NB4 (cell line): ENCODE results near the gene ADRM1.

Experiments used
- DNase-seq: peaks from one replicate; pipeline ENCODE4 v3.0.0; 2010; ENCODE audit warnings: low read depth
- H3K4me3 ChIP-seq: one replicate; pipeline ENCODE4 v1.5.1; 2011; ENCODE audit warnings: mild to moderate bottlenecking, low read depth, low read length, moderate library complexity
- MAX ChIP-seq: IDR thresholded peaks from 2 replicates; pipeline ENCODE4 v1.6.1; 2011; ENCODE audit warnings: low read depth, low read length
- MYC ChIP-seq: IDR thresholded peaks from 2 replicates; pipeline ENCODE4 v1.6.1; 2011; ENCODE audit warnings: low read depth, low read length
- POLR2A ChIP-seq: IDR thresholded peaks from 2 replicates; pipeline ENCODE4 v1.6.1; 2011; ENCODE audit warnings: mild to moderate bottlenecking; ENCODE audit not compliant: insufficient read length; ENCODE audit errors: extremely low read depth
- TF ChIP-seq, protein P1 (sequence below): IDR thresholded peaks from one replicate; pipeline ENCODE4 v1.5.1; 2012; ENCODE audit warnings: low read depth, low read length

ADRM1 gene

GRCh38 chr20:62274332-62274950 is 28.4 kb upstream of the ADRM1 start:
- no peak for DNase-seq
- no peak overlapping the region for H3K4me3 ChIP-seq
- TF ChIP-seq MAX (no peak), POLR2A (no peak), MYC (no peak)
- TF ChIP-seq, protein P1, sequence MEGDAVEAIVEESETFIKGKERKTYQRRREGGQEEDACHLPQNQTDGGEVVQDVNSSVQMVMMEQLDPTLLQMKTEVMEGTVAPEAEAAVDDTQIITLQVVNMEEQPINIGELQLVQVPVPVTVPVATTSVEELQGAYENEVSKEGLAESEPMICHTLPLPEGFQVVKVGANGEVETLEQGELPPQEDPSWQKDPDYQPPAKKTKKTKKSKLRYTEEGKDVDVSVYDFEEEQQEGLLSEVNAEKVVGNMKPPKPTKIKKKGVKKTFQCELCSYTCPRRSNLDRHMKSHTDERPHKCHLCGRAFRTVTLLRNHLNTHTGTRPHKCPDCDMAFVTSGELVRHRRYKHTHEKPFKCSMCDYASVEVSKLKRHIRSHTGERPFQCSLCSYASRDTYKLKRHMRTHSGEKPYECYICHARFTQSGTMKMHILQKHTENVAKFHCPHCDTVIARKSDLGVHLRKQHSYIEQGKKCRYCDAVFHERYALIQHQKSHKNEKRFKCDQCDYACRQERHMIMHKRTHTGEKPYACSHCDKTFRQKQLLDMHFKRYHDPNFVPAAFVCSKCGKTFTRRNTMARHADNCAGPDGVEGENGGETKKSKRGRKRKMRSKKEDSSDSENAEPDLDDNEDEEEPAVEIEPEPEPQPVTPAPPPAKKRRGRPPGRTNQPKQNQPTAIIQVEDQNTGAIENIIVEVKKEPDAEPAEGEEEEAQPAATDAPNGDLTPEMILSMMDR, result no peak

DNA sequence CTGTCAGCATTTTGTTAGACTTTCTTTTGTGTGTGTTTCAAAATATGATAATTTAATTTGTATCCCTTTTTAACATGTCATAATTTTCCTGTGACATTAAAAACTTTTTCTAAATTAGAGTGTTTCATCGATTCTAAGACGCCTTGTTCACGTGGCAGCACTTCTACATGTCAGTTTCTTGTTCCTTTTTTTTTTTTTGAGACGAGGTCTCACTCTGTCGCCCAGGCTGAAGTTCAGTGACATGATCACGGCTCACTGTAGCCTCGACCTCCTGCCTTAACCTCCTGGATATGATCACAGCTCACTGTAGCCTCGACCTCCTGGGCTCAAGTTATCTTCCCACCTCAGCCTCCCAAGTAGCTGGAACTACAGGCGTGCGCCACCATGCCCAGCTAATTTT is 27.6 kb upstream of the ADRM1 start:
- no peak overlapping the region for H3K4me3 ChIP-seq
- TF ChIP-seq, protein P1, result no peak
- TF ChIP-seq MYC (no peak), POLR2A (no peak), MAX (no peak)
- no peak for DNase-seq

DNA sequence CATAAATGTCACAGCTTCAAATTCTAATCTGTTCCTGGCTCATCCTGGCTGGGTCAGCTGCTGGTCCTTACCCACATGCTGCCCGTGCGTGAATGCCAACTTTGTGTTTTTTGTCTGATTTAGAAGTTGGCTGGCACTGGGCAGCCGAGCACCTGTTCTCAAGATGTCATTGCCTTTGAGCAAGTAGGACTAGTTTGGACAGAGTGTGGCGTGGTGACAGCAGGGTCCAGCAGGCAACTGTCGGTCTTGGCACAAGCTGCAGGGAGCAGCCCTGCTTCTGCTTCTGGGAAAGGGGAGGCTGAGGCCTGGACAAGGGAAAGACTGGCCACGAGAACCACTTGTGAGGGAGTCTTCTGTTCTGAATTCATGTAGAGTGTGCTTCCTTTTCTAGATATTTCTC is 26.4 kb upstream of the ADRM1 start:
- TF ChIP-seq, protein P1, result no peak
- DNase-seq, result no peak
- H3K4me3 ChIP-seq, result no peak overlapping the region

DNA sequence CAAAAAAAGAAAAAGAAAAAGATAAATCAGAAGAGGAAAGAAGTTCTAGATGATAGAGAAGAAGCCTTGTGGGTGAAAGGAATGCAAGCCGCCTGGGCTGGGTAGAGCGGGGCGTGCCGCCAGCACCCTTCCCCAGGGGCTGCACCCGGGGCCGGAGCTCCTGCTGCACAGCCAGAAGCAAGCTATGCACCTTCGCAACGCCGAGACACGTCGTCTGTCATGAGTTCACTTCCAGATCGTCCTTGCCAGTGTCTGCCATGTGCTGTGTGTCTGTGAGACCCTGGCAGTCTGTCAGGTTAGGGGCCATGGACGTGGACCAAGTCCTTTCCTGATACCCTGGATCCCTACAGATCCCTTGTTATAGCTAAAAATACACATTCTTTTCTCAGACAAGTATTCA is 25.5 kb upstream of the ADRM1 start:
- no peak overlapping the region for H3K4me3 ChIP-seq
- TF ChIP-seq MAX, result no peak
- TF ChIP-seq POLR2A, result no peak
- TF ChIP-seq MYC, result no peak
- TF ChIP-seq, protein P1, result no peak
- no peak for DNase-seq

DNA sequence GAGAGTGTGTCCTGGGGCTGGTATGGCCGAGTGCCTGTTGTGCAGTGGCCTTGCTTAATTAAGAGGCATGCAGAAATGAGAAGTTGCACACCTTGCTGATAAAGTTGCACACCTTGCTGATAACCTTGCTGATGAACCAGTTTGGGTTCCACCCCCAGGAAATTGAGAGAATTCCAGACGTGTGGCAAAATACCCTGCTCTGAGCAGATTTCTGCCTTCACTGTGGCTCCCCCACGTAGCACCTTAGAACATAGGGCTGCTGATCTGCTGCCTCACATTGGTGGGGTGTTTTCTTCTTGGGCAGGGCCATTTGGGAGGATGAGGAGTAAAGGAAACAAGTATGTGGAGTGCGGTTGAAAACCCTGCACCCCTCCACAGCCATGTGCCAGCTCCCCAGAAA is 22.5 kb upstream of the ADRM1 start:
- DNase-seq, result no peak
- TF ChIP-seq MYC, result no peak
- TF ChIP-seq, protein P1, result no peak
- H3K4me3 ChIP-seq, result no peak overlapping the region

DNA sequence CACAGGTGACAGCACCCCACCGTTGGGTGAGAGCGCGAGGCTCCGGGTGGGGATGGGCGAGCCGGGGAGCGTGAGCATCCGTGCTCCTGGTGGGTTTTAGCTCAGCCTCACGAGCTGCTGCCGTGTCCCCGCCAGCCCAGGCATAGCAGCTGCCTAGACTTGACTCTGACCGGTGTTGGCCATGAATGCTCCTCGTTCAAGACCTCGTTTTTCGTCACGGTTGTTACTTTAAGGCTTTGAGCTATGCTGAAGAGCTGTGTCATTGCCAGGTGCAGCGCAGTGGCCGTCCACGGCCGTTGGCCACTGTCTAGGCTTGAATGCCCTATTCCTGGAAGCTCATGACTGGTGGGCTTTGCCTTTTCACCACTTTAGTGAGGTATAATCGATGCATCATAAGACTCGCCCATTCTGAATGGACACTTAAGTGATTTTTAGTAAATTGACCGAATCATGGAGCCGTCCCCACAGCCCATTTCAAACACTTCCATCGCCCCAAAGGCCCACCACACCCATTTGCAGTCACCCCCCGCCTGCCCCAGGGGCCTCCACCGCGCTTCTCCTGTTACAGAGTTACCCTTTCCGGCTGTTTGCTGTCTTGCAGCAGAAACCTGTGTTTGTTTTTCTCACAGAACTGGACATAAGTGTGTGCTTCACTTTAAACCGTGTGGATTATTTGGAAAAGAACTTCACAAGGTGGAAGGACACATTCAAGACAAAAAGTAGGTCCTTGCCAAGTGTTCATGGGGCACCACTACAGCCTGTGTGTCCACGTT is 21.4 kb upstream of the ADRM1 start:
- TF ChIP-seq MYC (no peak), MAX (no peak), POLR2A (no peak)
- TF ChIP-seq, protein P1, result no peak
- no peak overlapping the region for H3K4me3 ChIP-seq
- DNase-seq, result no peak
